GM20431 (cell line): ENCODE data around the gene THBS3.
"Not testable (repeated sequence)": the region's sequence is repeated elsewhere in the genome, so short reads cannot be mapped to it uniquely, and the experiment has no call there.

ENCODE experiments used
- in situ Hi-C: fragments of 300-500 bp; cut with MseI, MboI; formaldehyde crosslinking; loops from one replicate; pipeline ENCODE4 v1.15.0; 2020; ENCODE audit warnings: low sequenced_read_pairs; ENCODE audit not compliant: unreplicated experiment

The THBS3 gene

DNA sequence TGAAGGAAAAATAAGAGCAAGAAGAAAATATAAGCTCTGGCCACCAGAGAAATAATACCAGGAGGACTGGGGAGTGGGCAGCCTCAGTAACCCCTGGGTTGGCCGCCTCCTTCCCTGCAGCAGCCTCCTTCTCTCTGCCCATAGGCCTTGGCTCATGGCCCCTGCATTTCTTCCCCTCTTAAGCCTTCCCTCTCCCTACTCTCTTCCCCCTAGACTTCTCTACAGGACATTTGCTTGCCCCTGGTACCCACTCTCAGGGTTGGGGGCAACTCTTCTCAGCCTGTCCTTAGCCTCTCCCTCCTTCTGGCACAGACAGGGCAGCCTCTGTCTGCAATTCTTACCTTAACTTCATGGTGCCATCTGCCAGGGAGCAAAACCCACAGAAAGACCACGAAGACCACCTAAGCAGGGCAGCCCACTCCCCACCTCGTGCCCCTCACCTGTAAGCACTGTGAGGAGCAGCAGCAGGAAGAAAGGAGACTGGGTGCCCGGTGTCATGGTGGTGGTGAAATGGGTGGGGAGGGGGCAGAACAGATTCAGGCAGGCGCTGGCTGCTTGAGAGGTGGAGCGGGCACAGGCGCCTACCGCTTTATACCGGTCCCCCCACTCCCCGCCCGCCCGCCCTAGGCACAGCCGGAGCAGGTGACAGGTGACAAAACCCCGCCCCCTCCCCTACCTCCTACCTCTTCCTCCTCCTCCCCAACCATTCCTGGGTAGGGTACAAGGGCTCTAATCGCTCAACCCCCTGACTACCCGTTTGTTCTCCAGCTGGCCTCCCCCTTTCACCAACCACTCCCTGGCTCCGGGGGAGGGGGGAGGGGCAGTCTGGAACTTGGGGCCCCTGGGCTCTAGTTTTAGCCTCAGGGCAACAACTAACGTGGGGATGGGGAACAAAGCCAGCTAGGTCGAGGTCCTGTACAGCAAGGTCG is 15.1 kb downstream of the THBS3 start:
- in situ Hi-C loops = no loop called here

DNA sequence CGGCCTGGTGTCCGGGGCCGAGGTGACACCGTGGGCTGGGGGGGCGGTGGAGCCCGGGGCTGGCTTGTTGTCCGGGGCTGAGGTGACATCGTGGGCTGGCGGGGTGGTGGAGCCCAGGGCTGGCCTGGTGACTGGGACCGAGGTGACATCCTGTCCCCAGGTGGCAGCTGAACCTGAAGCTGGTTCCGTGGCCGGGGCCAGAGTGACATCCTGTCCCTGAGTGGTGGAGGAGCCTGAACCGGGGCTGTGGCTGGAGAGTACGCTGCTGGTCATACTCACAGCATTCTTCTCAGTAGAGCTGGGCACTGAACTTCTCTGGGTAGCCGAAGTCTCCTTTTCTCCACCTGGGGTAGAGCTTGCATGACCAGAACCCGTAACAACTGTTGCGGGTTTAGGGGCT is 15.8 kb downstream of the THBS3 start:
- in situ Hi-C loops = no loop called here

DNA sequence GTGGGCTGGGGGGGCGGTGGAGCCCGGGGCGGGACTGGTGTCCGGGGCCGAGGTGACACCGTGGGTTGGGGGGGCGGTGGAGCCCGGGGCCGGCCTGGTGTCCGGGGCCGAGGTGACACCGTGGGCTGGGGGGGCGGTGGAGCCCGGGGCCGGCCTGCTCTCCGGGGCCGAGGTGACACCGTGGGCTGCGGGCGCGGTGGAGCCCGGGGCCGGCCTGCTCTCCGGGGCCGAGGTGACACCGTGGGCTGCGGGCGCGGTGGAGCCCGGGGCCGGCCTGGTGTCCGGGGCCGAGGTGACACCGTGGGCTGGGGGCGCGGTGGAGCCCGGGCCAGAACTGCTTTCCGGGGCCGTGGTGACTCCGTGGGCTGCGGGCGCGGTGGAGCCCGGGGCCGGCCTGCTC is 17.8 kb downstream of the THBS3 start:
- in situ Hi-C loops = not testable (repeated sequence)

DNA sequence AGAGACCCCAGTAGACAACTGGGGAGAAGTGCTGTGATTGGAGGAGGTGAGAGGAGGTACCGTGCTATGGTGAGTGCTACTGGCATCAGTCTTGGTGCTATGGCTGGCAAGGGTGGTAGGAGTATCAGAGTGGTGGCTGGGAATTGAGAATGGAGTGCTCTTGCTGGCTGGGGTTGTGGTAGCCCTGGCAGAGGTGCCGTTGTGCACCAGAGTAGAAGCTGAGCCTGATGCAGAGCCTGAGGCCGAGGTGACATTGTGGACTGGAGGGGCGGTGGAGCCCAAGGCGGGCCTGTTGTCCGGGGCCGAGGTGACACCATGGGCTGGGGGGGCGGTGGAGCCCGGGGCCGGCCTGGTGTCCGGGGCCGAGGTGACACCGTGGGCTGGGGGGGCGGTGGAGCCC is 19.4 kb downstream of the THBS3 start:
- in situ Hi-C loops = no loop called here

DNA sequence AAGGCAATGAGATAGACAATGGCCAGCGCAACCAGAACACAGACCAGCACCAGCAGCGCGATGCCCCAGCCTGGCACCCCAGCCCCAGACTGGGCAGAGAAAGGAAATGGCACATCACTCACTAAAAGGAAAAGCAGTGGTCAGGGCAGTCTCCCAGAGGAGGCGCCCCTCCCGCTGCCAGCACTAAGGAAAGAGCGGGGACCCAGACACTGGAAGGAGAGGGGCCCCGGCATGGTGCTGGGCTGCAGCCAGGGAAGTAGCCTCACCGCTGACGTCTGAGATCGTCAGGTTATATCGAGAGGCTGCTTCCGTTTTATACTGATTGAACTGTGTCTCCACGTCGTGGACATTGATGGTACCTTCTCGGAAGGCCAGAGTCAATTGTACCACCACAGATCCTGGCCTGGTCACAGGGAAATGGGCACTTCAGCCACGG is 20.2 kb downstream of the THBS3 start:
- in situ Hi-C loops = no loop called here

DNA sequence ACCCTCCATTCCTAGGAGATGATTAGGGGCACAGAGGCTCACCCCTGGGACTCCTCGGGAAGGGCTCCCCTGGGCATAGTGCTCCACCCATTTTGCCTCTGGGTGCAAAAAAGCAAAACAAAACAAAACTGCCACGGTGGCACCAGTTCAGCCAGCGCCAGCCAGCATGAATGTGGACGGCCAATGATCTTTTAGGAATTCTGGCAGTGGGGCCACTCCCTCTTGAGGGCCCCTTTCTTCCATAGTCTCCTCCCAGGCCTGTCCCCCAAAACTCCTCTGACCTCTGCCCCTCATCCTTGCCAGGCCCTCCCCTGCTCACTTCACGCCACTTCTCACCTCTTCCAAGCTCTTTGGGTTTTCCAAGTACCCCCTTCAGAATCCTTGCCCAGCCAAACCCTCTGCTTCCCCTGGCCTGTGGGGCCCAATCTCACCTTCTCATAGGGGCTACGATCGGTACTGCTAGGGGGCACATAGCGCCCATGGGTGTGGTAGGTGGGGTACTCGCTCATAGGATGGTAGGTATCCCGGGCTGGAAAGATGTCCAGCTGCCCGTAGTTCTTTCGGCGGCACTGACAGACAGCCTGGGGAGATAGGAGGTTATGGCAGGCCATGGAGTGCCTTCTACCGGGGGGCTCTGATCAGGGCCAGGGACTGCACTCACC is 20.8 kb downstream of the THBS3 start:
- in situ Hi-C loops = no loop called here

DNA sequence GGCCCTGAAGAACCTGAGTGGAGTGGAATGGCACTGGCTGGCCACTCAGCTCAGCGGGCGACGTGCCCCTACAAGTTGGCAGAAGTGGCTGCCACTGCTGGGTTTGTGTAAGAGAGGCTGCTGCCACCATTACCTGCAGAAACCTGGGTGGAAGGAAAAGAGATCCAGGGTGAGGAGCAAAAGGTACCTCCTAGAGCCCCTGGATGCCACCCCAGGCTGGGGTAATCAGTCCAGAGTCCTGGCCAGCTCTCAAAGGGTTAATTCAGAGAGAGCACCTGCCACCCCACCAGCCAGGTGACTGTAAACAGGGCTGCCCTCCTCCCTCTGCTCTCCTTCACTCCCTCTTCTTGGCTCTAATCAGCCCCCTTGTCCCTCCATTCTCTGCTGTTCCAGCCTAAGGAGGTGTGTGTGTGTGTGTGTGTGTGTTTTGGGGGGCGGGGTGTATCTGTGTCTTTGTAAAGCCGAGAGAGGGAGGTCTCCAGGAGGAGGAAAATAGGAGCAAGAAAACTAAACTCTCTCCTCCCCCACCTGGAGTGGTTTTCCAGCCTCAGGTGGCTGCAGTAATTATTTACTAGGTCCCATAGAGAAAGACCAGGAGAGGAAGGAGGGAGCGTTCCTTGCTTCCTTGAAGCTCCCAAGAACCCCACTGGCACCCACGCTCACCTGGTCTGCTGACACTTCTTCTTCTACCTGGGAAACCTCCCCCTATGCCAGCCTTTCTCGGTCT is 21.5 kb downstream of the THBS3 start:
- in situ Hi-C loops = no loop called here

DNA sequence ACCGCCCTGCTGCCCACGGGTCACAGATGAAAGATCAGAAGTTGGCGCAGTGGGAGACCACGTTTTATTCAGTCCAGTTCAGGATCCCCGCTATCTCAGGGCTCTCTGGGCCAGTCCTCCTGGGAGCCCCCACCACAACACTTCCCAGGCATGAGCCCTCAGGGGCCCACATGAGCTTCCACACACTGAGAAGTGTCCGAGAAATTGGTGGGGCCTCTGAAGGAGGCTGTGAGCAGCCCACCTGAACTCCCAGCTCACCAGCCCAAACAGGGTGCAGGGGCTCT is 22.0 kb downstream of the THBS3 start:
- in situ Hi-C loops = no loop called here

DNA sequence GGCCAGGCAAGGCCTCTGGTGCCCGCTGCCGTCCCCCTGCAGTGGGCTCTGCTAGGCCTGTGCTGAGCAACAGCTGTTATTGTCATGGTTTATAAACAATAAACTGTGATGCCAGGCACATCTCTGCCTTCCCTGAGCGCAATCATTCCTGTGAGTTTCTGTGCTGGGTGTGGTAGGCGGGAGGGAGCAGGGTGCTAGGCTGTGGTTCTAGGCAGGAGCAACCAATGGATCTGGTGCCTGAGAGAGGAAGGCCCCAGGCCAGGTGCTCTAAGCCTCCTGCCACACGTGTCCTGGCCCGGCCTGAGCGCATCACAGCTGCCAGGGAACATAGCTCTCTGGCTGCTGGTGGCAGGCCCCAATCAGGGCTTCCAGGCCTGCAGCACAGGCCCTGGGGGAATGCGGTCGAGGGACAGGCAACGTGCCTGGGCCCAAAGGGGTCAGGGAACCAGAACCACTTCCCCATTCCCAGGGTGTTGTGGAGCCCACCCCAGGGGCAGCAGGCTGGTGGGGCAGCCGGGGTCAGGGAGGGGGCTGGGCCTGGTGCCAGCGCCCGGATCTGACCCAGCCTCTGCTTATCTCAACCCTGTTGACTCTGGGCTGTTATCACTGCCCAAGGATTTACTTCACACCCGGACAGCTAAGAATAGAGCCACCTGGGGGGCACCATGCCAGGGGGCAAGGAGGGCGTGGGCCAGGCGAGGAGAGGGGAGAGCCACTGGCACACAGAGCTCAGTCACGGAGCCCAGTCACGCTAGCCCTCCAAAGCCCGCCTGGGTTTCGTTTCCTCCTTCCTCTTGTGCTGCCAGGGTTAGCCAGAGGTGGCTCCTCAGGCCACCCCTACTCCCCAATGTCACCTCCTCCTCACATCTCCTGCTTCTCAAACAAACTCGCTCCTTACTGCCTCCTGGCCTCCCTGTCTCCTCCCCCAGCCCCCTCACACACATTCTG is 22.6 kb downstream of the THBS3 start:
- in situ Hi-C loops = no loop called here

DNA sequence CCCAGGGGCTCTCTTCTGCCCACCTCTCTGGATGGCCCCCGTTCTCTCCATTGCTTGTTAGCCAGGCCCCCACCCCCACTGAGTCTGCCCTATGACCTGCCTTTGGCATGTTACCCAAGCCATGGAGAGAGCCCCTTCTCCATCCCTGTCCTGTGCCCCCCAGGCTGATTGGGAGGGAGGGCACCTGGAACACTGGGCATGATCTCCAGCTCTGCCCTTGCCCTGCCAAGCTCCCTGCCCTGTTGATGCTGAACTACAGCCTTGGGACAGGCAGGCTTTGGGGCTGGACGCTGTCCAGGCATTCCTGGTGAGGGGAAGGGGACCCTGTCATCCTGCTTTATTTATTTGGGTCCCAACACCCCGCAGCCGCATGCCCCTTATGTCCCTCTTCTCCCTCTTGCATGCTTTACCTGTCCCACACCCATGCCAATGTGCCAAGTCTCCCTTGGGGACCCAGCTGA is 23.3 kb downstream of the THBS3 start:
- in situ Hi-C loops = no loop called here

DNA sequence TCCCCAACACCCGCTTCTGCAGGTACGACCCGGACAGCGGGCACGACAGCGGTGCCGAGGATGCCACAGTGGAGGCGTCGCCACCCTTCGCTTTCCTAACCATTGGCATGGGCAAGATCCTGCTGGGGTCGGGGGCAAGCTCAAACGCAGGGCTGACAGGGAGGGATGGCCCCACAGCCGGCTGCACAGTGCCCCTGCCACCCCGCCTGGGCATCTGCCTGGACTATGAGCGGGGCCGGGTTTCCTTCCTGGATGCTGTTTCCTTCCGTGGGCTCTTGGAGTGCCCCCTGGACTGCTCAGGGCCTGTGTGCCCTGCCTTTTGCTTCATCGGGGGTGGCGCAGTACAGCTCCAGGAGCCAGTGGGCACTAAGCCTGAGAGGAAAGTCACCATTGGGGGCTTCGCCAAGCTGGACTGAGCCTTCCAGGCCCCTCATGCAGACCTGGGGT is 23.9 kb downstream of the THBS3 start:
- in situ Hi-C loops = no loop called here

DNA sequence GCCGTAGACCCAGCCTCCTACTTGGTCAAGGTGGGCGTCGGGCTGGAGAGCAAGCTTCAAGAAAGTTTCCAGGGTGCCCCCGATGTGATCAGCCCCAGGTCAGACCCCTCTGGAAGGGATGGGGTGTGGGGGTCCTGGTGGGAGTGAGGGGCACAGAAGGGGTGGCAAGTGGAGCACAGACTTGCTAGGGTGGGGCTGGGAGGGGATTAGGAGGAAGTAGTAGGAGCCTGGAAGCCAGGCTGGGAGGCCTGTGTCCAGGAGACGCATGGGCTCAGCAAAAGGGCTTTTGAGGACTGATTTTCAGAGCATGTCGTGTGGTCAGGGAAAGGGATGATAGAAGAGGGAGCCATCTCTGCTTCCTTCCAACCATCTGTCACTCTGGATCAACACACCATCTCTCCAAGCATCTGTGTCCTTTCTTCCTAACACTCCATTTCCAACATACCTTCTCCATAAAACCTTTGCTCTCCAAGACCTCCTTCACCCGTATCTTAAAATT is 25.6 kb downstream of the THBS3 start:
- in situ Hi-C loops = no loop called here

DNA sequence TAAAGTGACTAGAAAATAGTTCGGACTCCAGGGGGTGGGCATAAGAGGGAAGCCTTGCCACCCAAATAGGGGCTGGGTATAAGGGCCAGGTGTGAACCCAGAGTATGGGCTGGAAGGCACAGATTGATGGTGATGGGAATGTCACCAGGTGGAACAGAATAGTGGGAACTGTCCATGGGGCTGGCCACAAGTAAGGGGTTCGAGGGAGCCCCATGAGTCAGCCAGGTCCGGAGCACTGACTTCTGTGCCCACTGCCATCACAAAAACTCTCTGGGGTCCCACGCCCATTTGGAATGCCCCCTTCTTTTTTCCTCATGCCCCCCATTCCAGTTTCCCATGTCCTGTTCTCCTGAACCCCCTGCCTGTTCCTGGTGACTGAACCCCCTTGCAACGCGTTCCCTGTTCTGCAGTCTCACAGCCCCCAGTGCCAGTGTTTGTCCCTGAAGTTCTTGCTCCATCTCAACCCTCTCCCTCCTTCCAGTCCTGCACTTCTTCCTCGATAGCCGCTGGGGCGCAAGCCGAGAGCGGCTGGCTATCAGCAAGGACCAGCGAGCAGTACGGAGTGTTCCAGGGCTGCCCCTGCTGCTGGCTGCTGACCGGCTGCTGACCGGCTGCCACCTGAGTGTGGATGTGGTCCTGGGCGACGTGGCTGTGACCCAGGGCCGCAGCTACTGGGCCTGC is 26.2 kb downstream of the THBS3 start:
- in situ Hi-C loops = no loop called here

DNA sequence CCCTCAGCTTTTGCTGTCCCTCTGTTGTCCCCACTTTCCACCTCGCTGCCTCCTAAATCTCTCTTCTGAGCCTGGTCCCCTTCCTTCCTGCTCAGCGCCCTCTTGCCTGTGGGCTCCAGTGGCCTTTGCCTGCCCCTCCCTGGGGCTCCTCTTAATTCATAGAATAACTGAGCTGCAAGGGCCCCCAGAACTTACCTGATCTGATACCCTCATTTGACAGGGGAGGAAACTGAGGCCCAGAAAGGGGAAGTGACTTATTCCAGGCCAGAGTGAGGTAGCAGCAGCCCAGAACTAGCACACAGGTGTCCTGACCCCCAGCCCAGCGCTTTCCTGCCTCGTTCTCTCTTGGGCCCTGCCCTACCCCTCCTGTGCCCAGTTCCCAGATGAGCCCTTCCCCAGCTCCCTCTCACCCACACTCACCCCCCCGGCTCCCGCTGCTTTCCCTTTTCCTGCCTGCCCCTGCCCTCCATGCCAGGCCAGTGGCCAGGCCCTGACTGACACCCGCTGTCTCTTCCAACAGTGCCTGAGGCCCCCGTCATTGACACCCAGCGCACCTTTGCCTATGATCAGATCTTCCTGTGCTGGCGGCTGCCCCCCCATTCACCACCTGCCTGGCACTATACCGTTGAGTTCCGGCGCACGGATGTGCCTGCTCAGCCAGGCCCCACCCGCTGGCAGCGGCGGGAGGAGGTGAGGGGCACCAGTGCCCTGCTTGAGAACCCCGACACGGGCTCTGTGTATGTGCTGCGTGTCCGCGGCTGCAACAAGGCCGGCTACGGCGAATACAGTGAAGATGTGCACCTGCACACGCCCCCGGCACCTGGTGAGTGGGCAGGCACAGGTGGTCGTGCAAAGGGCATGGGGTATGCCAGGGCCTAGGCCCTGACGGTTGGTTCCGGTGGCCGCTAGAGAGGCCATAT is 28.3 kb downstream of the THBS3 start:
- in situ Hi-C loops = no loop called here

DNA sequence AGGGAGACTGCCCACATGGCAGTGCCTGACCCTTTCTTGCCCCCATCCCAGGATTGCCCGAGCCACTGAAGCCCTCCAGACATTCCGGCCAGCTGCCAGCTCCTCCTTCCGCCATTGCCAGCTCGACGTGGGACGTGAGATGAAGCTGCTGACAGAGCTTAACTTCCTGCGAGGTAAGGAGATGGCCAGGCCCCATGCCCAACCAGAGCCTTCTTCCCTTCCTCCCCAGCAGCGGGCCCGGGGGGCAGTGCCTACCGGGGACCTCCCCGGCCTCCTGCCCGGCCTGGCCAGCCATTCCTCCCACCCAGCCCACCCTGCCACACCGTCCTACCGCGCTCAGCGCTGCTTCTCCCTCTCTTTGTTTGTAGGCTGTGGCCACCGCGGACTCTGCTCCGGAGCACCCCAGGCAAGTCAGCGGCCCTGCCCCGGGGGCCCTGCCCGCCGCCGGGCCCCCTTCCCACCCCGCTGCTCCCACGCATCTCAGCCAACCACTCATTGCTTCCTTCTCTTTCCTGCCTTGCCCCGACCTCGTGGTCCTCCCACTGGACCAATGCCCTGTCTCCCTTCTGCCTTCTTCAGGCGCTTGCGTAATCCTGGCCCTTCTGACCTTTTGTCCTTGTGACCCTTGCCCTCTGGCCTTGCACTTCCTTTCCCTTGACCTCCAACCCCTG is 29.1 kb downstream of the THBS3 start:
- in situ Hi-C loops = no loop called here

DNA sequence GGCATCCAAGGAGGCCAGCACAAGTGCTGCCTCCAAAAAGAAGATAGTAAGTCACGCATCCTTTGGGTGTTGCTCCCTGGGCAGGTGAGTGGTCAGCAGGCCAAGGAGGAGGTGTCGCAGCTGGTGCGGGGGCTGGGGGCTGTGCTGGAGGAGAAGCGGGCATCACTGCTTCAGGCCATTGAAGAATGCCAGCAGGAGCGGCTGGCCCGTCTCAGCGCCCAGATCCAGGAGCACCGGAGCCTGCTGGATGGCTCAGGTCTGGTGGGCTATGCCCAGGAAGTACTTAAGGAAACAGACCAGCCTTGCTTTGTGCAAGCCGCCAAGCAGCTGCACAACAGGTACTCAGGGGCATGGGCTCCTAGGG is 29.8 kb downstream of the THBS3 start:
- in situ Hi-C loops = no loop called here

DNA sequence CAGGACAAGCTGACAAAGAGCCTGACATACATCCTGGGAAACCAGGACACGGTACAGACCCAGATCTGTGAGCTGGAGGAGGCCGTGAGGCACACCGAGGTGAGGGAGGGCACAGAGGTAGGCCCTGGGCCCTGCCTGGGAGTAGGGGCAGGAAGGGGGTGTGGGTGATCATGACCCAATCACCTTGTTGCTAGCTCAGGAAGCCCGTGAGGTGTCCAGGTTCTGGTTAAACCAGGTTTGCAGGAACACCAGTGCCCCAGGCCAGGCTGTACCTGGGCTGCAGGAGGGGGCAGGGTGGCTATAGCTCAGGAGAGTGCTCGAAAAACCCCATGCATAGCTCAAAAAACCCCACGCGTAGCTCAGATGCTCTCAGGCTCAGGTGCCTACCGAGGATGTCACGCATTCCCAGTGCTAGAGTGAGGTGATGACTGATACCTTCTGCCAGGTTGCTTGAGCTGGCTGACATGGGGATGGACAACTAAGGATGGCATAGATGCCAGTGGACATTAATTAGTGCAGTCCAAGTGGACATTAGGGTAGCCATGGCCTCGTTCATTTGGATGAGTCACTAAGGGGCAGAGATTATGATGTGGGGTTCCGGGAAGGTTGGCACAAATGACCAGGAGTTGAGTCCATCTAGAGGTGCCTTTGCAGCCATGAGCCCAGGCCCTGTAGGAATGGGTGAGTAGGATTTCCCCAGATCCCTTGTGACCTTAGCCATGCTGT is 30.3 kb downstream of the THBS3 start:
- in situ Hi-C loops = no loop called here
